GM19397 (cell line): ENCODE data around the gene VCP.

ENCODE experiments used
- ATAC-seq: cut with Tn5 transposase; IDR thresholded peaks from one replicate; pipeline ENCODE4 v1.9.1; 2021; ENCODE audit warnings: mild to moderate bottlenecking, moderate library complexity; ENCODE audit not compliant: unreplicated experiment

The VCP gene

DNA sequence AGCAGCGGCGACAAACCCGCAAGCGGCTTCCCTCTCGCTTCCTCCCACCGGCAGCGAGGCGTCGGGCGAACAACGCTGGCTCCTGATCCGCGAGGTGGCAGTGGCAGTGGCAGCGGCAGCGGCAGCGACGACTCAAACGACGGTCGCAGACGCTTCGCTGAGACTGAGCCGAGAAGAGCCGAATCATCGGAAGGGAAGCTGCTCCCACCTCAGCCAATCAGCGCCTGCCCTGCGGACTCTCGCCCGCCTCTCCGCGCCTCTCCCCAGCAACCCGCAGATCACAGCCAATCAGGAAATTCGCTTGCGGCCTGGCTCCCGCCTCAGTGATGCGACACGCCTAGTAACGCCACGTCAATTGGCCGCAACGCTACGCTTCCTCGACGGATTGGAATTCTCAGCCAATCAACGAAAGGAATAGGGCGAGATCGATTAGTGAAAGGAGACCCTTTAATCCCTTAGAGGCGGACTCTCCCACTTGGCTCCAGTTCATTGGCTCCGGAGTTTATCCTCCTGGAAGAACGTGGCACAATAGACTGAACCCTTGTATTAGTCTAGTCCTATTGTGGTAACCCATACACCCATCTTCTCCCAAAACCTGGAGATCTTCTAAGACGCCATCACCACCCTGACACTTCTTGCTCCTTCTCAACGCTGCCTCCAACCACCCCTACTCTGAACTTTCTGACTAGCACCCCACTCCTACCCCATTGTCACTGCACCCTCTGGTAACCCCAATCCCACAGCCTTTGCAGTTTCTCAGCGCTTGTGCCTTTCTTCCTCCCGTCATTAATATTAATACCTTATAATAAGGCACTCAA, at the start of gene VCP:
Gene VCP, minus strand, starts transcription at position 165 of the 818 bp plus-strand sequence. CDS start 272 bp downstream, outside the sequence.
- ATAC-seq: peak; percentile 82

DNA sequence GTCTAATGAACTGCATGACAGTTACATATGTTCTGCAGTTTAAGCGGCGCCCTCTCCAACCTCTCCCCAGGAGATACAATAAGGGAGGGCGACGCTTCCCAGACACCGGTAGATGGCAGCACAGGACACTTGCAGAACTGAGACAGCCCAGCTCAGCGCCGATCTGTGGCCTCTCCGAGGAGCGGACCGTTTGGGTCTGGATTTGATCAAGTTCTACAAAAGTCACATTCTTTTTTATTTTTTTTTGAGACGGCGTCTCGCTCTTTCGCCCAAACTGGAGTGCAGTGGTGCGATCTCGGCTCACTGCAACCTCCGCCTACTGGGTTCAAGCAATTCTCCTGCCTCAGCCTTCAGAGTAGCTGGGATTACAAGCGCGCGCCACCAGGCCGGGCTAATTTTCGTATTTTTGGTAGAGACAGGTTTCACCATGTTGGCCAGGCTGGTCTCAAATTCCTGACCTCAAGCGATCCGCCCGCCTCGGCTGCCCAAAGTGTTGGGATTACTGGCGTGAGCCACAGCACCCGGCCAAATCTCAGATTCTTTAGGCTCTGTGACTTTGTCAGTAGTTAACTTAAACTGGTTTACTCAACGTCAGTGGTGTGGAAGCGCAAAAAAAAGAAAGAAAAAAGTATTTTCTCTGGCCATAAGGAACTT, 44.6 kb upstream of the VCP start:
- peak; percentile 45 for ATAC-seq

DNA sequence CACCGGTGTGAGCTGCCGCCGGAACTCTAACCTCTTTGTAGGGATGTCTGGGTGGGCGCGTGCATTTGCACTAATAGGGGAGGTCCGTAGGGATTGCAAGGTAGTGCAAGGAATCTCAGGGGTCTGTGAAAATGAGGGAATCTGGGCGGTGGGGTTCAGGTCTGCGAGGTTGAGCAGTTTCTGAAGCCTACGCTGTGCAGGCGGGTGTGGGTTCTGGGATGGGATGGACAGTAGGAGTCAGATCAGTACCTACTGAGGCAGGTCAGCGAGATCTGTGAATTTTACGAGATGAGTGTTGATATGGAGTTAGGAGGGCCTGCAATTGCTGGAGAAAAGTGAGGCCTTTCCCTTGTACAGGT, 44.1 kb upstream of the VCP start:
- ATAC-seq: peak; percentile 4

DNA sequence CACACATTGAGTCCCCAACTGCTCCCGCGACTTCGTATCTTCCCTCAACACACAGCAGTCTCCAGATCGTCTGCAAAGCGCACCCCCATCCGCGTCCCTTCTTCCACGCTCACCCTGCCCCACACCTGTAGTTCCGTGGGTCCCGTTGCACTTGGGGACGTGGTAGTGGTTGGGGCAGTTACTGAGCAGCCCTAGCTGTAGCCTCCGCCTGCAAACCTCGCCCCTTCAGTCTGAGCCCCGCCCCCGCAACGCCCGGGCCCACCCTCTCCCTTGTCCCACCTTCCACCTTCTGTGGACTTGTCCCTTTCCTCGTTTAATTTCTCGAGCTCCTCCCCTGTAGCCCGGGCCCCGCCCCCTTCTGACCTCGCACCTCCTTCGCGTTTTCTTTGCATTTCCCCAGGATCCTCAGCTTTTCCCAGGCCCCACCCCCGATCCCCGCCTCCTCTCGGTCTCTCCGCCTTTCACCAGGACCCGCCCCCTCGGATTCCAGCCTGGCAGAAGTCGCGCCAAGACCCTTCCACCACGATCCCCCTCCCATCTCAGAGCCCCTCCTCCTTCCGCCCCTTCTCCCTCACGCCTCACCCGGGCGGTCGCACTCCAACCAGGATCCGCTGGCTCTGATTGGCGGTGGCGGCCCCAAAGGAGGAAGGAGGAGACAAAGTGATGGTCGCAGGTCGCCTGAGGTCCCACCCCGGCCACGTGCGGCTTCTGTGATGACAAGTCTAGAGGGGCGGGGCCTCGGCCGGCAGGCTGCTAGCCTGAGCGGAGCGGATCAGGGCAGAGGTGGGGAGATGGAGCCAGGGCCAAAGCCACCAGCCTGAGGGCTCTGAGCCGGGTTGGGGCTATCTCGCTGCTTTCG, 43.5 kb upstream of the VCP start, which contains the start of gene ATOSB:
Gene ATOSB, minus strand, starts transcription at position 183 of the 859 bp plus-strand sequence. CDS start 7,588 bp downstream, outside the sequence.
- peak; percentile 56 for ATAC-seq

DNA sequence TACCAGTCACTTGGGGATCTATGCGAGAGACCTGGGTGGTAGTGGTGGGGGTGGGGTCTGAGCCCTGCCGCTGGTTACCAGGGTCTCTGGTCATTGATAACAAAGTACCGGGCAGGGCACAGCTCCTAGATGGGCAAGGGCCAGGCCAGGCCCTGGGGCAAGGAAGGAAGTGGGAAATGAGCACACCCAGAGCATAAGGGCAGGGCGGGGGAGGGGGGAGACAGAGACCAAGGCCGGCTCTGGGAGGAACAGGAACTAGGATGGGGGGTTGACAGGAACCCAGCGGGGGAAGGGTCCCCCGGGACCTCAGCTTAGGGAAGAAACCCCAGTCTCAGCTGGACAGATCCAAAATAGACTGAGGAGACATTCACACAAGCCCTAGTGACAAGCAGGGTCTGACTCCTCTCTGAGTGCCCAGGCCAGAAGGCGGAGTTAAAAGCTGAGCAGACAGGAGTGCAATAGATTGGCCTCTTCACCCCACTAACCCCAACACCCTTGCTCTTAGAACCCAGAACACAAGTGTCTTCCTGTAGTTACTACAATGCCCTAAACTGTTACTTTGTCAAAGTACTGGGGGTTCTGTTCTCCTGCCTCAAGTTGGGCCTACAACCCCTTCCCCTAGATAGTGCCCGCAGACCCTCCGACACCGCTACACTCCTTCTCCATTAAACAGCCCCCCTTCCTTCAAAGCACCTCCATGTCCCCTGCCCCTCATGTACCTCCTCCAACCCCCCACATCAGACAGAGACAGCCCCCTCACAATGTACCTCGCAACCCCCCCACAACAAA, 42.6 kb upstream of the VCP start:
- ATAC-seq: no peak

DNA sequence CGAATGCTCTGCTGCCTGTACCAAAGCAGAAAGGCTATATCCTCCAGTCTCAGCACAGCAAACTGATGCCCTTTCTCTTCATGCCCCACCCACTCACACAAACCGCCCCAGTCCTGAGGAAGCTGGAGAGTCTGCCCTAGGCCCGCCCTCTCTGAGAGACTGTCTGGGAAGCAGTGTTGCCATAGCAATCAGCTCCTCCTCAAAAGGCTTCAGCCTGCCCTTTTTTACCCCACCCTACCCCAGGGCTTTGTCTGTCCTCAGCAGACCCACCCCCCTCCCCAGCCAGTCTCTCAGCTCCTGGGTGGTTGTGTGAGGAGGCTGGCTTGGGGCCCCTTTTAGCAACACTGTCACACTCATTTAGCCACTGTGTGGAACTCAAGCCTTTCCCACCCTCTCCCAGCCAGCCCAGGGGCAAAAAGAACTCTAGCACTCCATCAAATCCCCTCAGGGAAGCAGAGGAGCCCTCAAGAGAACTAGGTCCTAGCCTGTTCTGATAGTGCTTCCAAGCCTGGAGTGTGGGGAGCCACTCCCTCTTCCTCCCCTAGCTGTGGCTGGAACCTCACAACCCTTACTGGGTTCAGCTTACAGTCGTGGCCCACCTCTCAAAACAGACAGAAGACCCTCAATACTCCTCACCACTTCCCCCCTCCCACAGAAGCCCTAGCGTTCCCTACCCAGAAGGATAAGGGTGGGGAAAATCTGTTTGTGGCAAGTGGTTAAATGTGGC, 41.9 kb upstream of the VCP start:
- no peak for ATAC-seq

DNA sequence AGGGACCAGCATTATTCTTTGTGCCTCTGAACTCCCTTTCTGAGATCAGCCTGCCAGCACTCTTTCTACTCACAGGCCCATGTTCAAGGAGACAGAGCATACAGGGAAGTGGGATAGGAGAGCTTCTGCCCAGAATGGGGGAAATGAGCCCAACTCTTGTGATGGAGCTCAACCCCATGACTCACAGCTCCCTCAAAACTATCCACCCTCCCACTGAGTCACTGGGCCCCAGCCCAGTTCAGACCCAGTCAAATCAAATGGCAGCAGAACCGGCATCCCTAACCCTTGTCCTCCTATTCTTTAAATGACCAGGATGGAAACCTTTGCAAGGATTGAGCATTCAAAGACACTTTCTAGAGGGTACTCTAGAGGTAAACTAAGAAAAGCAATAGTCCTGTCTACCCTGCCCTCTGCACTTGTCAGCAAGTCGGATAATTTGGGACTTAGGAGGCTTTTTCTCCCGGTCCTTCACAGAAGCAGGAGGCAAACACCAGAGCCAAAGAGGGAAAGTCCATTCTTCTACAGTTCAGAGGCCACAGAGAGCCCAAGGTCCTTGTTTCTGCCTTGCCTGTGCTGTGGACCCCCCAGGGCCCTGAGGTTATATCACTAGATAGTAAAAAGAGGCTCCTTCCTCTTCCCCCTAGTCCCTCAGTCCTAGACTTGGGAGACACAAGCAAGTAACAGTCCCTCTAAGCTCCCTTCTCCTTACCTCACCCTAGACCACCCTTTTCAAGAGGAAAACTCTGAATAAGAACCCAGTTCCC, 40.0 kb upstream of the VCP start:
- no peak for ATAC-seq

DNA sequence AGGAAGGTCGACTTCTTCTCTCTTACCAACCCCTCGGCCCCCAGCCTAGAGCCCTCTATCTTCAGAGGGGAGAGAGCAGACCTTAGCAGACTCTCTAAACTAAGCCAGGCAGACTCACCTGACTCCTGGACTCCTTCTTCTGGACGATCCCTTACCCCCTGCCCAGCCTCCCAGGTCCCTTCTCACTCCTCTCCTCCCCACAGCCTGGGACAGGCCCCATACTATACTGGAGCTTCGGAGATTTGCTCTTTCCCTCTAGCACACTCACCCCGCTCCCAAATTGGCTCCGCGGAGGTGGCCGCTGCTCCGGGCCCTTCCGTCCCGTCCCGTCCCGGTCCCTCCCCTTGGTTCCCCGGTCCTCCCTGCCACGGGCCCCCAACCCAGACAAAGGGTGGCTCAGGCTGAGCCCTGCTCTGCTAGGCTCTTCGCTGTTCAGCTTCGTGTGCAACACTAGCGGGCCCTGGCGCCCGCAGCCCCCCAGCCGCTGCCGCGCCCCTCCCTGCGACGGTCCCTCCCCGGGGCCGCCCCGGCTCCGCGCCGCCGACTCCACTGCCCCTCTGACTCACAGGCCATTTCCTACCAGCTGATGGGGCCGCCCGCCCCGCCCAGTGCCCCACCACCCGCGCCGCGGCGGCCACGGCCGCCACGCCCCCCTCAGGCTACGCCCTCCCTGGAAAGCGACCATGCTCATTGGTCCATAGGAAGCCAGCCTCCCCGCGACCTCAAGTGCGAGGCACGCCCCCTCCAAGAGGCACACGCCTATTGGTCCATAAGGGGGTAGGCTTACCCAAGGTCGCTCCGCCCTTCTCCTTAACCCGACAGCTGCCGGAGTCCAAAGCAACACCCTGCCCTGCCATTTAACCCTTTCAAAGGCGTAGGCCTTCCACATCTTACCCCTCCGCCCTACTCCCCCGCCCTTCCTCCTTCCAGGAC, 38.8 kb upstream of the VCP start:
- peak; percentile 77 for ATAC-seq

DNA sequence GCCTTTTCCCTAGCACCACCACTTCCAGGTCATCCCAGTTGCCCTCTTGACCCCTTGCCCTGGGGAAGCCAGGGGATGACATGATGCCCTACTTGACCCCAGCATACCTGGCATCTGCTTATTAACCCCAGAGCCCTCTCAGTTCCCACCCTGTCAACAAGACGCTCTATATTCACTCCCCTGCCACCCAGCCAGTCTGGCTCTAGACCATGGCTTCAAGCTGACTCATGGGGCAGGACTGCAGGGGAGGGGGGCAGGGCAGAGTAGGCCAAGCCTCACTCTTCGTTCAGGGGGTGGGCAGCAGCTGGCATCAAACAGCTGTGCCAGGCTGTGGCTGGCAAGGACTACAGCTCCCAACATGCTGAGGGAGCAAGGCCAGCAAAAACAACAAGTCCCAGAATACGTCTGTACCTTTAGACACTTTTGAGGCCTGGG, 37.9 kb upstream of the VCP start:
- ATAC-seq: no peak

DNA sequence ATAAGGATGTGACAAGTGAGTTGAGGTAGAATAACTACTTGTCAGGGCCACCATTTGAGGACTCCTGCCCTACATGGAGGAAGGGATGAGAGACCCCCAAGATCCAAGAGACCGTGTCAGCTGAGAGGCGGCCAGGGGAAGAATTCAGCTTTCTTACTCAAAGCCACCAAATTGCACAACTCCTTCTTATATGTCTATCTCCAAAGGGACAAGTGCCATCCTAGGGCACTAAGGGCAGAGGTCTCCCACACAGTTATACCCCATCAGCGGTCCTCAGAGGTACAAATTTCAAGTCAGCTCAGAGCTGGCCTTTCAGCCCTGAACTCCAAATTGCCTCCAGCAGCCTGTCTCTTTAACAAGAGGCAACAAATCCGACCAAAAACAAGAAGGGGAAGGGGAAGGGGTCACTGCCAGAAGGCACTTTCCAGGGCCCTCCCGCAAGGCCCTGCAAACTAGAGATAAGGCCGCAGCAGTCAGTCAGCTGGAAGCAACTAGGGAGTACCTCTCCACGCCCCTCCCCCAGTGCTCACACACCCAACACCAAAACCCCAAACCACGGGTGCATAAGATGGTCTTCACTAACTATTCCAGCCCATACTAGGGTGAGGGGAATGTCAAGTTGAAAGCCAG, 36.6 kb upstream of the VCP start:
- no peak for ATAC-seq

DNA sequence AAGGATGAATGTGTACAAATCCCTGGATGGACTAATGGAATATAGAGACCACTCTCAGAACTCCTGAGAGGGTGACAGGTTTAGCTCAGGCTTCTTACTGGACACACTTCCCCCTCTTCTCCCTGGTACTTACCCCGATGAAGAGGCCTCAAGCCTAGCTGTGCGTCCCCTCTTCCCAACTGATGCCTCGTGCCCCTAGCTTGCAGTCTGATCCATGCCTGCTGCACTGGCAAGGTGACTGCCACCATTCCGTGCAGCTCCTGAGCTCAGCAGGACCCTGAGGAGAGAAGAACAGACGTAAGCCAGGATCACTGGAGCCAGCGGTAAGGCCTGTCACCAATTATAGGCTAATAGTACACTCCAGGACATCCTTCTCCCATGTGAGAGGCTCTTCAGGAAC, 36.0 kb upstream of the VCP start:
- no peak for ATAC-seq

DNA sequence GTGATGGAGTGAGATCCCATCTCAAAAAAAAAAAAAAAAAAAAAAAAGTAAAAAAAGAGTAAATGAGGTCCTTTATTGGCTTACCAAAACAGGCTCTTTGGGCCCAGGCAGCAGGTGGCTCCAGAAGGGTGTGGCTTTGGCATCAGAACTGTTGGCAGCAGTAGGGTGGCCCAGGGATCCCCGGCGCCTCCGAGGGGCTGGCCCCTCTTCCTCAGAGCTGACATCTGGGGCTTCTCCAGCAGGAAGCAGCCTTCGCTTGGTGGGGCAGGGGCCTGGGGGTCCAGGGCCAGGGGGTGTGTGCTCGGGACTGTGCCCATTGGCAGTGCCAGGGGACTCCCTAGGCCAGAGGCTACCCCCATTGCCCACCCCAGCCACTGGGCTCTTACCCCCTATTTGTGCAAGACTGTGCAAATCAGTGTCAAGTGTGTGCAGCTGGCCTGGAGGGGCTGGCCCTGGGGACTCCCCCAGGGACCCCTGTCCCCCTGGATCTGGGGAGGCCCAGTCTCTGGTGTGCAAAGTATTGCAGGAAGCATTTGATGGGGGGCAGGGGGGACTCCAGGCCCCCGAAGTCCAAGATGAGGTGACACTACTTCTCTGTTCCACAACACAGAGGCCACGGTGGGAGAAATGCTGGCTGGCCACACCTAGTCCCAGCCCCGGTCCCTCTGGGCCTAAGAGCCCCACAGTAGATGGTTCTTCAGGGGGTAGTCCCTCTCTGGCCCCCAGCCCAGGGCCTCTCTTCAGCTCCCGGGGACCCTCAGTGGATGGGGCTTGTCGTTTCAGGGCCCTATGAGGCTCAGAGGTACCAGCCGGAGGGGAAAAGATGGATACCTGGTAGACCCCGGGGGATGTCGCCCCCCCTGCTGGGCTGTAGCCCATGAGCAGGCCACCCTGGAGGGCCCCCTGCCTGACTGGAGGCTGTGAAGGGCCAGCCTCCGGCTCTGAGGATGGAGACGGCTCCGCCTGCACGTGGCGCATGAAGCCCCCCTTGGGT, 35.2 kb upstream of the VCP start:
- no peak for ATAC-seq

DNA sequence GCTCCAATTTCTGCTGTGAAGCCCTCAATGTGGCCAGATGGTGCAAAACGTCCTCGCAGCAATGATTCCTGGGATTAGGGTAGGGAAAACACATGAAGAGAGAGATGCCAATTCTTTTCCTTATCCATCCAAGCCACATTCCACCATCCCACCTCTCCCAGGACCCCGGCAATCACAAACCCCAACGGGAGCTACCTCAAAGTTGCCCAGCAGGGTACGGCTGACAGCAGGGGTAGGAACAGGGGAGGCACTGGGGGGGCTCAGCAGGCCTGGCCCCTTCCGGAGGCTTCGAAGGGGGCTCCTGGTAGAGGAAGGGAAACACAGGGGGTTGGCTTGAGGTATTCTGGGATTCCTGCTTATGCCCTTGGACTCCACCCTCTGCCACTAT, 33.9 kb upstream of the VCP start:
- no peak for ATAC-seq

DNA sequence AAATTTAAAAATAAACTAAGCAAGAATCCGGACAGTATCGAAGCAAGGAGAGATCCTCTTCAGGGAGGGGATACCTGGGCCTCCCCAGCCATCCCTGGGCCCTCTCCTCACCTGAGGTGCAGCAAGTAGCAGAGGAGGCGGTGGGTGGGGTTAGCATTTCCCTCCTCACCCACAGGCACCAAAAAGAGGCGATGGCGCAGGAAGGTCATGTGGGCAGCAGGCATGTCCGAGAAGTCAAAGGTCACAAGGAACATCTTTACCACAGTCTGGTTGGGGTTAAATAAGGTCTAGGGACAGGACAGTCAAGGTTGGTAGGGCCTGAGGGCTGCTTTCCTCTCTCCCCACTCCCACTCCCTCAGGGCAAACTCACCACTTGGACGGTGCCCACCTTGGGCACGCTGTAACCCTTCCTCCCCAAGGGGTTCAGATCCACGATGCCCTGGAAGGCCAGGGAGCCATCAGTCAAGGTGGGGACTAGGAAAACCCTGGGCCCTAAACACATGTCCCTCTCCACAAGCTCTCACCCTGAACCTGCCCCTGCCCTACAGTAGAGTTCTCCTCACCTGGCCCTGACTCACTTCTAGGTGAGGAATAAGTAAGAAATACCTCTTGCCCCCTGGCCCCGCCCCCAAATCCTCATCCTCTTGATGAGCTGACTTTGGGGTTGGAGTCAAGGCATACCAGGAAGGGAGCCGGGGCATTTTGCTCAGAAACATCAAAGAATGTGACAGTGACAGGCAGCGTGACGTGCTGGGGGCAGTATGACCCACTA, 33.3 kb upstream of the VCP start:
- ATAC-seq: no peak

DNA sequence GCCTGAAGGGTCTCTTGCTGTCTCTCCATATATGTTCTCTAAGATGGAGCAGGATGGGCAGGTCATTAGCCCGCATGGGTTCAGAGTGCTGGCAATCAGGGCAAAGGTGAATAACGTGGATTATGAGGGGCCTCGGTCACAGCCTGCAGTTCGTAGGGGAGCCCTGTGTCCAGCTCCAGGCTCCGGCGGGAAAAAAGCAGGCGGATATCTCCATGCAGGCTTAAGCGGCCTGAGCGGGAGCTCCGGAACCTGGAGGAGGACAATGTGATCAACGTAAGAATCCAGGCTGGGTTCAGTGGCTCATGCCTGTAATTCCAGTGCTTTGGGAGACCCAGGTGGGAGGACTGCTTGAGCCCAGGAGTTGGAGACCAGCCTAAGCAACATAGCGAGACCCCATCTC, 32.7 kb upstream of the VCP start:
- ATAC-seq: no peak

DNA sequence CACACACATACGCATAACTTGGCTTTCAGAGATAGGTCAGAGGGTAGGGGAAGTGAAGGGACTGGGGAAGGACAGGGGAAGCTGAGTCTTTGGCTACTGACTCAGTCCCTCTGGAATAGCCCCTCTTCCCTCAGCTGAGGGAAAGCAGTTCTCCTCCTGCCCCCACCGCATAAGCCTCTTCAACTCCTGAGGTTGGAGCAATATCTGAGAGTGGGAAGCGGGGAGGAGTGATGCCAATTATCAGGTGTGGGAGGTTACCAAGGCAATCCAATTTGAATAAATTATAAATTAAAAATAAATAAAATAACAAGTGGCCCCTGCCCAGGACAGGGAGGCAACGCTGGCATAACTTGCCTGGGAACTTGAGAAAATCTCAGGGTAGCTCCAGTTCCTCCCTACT, 32.2 kb upstream of the VCP start:
- no peak for ATAC-seq
